Measurements from ENCODE around the gene CEP128. TPM values are rescaled to one million over a fixed set of nuclear protein-coding genes. Genes with fewer than 3 reads are reported as not detected.

Gene CEP128
- total RNA-seq, 4 donors from 2014 or later, result 1.3 to 29.8 (median 11.9) TPM

DNA sequence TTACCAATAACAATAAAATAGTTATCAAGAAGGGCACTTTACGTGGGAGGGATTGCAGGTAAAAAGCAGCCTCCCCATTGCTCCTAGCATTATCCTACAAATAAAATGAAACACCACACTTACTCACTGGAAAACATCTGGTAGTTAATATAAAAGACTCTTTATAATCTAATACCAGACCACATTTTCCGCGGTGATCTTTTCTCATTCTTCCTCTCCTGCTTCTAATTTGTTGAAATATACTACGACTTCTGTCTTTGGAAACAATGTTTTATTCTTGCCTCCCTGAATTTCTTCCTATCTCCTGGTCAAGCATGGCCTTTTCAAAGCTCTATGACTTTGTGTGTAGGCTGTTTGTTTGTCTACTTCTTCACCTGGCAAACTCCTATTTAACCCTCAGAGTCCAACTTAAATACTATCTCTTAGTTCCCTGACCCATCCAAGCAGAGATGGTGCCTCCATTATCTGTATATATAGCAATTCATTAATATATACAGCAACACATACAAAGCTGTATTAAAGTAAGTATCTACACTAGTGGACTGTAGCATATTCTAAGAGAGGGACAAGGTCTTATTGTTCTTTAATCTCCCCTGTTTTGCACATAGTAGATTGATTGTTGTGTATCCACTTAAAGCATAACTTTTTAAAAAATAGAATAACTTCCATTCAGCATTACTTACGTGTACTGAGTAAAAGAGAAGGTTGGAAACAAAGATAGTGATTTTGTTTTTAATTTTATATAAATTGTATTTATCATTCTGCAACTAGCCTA is 228.3 kb downstream of the CEP128 start:
- no peak overlapping the region for H3K27ac ChIP-seq
- H3K27me3 ChIP-seq, result no peaks in the 10 kb centered on the region
- H3K4me3 ChIP-seq, result no peak overlapping the region
- intact Hi-C loops (cut with DNase I; ENCODE audit: low total_unique reads), result no loop called here
- H3K36me3 ChIP-seq, result no peaks in the 10 kb centered on the region
- DNase-seq, result no peak
- H3K4me1 ChIP-seq, result no peaks in the 10 kb centered on the region
- TF ChIP-seq, protein P1, sequence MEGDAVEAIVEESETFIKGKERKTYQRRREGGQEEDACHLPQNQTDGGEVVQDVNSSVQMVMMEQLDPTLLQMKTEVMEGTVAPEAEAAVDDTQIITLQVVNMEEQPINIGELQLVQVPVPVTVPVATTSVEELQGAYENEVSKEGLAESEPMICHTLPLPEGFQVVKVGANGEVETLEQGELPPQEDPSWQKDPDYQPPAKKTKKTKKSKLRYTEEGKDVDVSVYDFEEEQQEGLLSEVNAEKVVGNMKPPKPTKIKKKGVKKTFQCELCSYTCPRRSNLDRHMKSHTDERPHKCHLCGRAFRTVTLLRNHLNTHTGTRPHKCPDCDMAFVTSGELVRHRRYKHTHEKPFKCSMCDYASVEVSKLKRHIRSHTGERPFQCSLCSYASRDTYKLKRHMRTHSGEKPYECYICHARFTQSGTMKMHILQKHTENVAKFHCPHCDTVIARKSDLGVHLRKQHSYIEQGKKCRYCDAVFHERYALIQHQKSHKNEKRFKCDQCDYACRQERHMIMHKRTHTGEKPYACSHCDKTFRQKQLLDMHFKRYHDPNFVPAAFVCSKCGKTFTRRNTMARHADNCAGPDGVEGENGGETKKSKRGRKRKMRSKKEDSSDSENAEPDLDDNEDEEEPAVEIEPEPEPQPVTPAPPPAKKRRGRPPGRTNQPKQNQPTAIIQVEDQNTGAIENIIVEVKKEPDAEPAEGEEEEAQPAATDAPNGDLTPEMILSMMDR (IDR thresholded peaks at IDR 0.05), result no peak
- TF ChIP-seq POLR2A (IDR thresholded peaks at IDR 0.05), result no peak
- H3K9me3 ChIP-seq, result no peaks in the 10 kb centered on the region

DNA sequence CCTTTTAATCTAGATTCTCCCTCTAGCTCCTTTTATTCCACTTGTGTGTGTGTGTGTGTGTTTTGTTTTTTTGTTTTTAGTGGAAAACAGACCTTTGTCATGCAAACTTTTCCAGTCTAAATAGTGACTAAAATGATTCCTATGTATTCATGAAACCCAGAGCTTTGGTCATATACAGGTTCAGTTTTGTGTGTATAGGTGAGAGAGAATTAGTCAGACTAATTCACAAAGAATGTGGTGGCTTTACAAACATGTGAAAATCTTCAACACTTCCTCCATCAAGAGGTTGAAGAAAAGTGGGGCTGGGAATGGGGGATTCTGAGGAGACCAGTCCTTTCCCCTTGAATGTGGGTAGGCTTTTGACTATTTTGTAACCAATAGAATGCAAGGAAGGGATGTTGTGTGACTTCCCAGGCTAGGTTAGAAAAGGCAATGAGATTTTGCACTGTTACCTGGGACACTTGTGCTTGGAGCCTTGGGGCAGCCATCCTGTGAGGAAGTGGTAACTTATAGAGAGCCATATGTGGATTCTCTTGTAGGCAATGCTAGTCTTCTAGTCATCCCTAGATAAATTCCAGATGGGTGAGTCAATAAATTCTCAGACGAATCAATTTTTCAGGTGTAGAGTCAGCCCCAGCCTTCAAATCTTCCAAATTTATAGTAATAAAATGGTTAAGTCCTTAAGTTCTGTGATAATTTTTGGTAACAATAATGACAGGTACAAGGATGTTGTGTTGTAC is 236.1 kb downstream of the CEP128 start:
- no peak overlapping the region for H3K27ac ChIP-seq
- no peaks in the 10 kb centered on the region for H3K27me3 ChIP-seq
- no peaks in the 10 kb centered on the region for H3K9me3 ChIP-seq
- no peaks in the 10 kb centered on the region for H3K36me3 ChIP-seq
- H3K4me1 ChIP-seq, result no peaks in the 10 kb centered on the region
- no peak for TF ChIP-seq POLR2A (IDR thresholded peaks at IDR 0.05)
- TF ChIP-seq, protein P1 (IDR thresholded peaks at IDR 0.05), result no peak
- DNase-seq, result no peak
- no peak overlapping the region for H3K4me3 ChIP-seq
- intact Hi-C loops (cut with DNase I; ENCODE audit: low total_unique reads), result no loop called here

DNA sequence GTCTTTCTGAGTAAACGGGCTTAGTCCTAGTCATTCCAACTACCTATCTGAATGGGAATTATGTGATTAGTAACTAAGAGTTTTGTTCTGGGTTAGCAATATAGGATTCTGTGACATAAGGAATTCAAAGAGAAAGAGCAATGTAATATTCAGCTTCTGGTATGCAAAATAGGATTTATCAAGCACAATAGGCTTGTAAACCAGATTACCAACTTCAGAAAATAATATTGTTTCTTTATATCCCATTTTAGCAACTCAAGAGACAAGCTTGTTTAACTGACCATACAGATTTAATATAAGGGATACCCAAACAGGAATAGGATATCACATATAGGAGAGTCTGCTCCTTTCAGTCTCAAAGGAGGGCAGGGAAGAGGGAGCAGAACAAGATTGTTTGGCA is 240.9 kb downstream of the CEP128 start:
- DNase-seq, result no peak
- intact Hi-C loops (cut with DNase I; ENCODE audit: low total_unique reads), result no loop called here
- H3K27ac ChIP-seq, result no peak overlapping the region
- TF ChIP-seq, protein P1 (IDR thresholded peaks at IDR 0.05), result no peak
- no peak for TF ChIP-seq POLR2A (IDR thresholded peaks at IDR 0.05)
- H3K27me3 ChIP-seq, result no peaks in the 10 kb centered on the region
- no peaks in the 10 kb centered on the region for H3K4me1 ChIP-seq
- H3K4me3 ChIP-seq, result no peak overlapping the region
- H3K36me3 ChIP-seq, result no peaks in the 10 kb centered on the region
- H3K9me3 ChIP-seq, result no peaks in the 10 kb centered on the region

DNA sequence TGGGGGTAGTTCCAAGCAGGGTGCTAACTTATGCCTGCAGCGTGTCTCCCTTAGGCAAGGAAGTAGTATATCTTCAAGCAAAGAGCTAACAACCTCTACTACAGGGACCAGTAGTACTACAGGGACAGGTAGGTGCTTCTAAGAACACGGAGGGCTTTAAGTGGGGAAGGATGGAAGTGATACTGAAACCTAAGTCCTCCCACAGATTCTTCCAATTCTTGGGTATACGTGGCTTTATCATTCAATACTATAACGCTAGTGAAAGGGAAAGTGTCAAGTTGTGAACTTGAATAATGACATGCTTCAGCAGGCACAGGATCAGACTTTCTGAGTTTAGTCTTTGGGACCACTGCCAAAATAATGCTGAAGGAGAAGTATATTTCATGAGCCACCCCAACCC is 241.7 kb downstream of the CEP128 start:
- no peak for TF ChIP-seq POLR2A (IDR thresholded peaks at IDR 0.05)
- TF ChIP-seq, protein P1 (IDR thresholded peaks at IDR 0.05), result no peak
- H3K4me3 ChIP-seq, result no peak overlapping the region
- H3K9me3 ChIP-seq, result no peaks in the 10 kb centered on the region
- intact Hi-C loops (cut with DNase I; ENCODE audit: low total_unique reads), result no loop called here
- no peaks in the 10 kb centered on the region for H3K4me1 ChIP-seq
- H3K27me3 ChIP-seq, result no peaks in the 10 kb centered on the region
- H3K27ac ChIP-seq, result no peak overlapping the region
- H3K36me3 ChIP-seq, result no peaks in the 10 kb centered on the region
- no peak for DNase-seq

DNA sequence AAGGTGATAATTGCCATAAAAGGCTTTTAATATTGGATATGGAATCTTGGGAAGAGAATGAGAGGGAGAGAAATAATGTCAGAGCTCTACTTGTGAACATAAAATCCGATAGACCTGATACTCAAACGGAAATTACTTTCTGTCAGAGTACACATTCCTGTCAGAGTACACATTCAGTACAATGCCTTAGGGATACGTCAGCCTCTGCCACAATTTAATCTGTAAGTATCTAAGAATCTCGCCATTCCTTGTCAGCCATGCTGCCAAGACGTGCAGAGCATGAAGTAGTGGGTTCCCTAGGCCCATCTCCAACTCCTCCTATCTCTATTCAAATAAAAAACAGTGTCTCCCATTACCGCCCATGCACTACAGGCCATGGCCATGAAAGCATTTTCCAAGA is 242.6 kb downstream of the CEP128 start:
- no peaks in the 10 kb centered on the region for H3K36me3 ChIP-seq
- H3K27ac ChIP-seq, result no peak overlapping the region
- no peak for DNase-seq
- no peaks in the 10 kb centered on the region for H3K4me1 ChIP-seq
- no peaks in the 10 kb centered on the region for H3K9me3 ChIP-seq
- intact Hi-C loops (cut with DNase I; ENCODE audit: low total_unique reads), result no loop called here
- no peaks in the 10 kb centered on the region for H3K27me3 ChIP-seq
- H3K4me3 ChIP-seq, result no peak overlapping the region
- TF ChIP-seq, protein P1 (IDR thresholded peaks at IDR 0.05), result no peak
- no peak for TF ChIP-seq POLR2A (IDR thresholded peaks at IDR 0.05)

Data from uterus (tissue), 4 donors.